ENCODE measurements around the gene HSFY2.
"Not testable (repeated sequence)": the region's sequence is repeated elsewhere in the genome, so short reads cannot be mapped to it uniquely, and the experiment has no call there.

Gene HSFY2

GRCh38 chrY:18773635-18774034 lies at the start of gene HSFY2:
Gene HSFY2, minus strand, starts transcription at chrY:18773735. Its CDS starts 117 bp downstream, at chrY:18773618.
- not testable (repeated sequence) for DNase-seq

GRCh38 chrY:18815751-18816150 lies 42.2 kb upstream of the HSFY2 start:
- DNase-seq: not testable (repeated sequence)

GRCh38 chrY:18788757-18789406 lies 15.3 kb upstream of the HSFY2 start:
- not testable (repeated sequence) for DNase-seq

GRCh38 chrY:18754077-18754476 lies 19.5 kb downstream of the HSFY2 start:
- DNase-seq: not testable (repeated sequence)

- not testable (repeated sequence) for DNase-seq
These were observed 20.3 kb downstream of the HSFY2 start for GRCh38 chrY:18753133-18753815.

GRCh38 chrY:18723714-18724113 lies 49.8 kb downstream of the HSFY2 start:
- DNase-seq: not testable (repeated sequence)
